Right lobe of liver (tissue), 4 donors: ENCODE measurements around the gene C12orf57.

ENCODE experiments used
- POLR2A ChIP-seq: fragments of 450-650 bp; IDR thresholded peaks from one replicate; pipeline ENCODE4 v1.6.1; 2017; ENCODE audit warnings: antibody characterized with exemption, mild to moderate bottlenecking
- TF ChIP-seq, protein P1 (sequence below), 4 donors: fragments of 200-600 bp in 3 of 4; fragments of 450-650 bp in 1 of 4; IDR thresholded peaks; one replicate each; pipeline versions ENCODE4 v1.5.1 to v1.8.0; 2016 to 2022; ENCODE audit warnings: antibody characterized with exemption in 4 of 4, mild to moderate bottlenecking in 2 of 4
- donor health status: DM: no; HTN: no; CAD: no.
- donor health status: DM: no; HTN: no; CAD: no.
- donor health status: DM: no; HTN: yes; CAD: no.

DNA sequence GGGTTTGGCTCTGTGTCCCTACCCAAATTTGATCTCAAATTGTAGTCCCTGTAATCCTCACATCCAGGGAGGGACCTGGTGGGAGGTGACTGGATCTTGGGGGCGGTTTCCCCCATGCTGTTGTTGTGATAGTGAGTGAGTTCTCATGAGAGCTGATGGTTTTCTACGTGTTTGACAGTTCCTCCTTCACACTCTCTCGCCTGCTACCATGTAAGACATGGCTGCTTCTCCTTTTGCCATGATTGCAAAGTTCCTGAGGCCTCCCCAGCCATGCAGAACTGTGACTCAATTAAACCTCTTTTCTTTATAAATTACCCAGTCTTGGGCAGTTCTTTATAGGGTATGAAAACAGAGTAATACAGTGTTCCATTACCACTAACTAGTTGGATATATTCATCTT, 49.5 kb upstream of the C12orf57 start:
- TF ChIP-seq, protein P1, sequence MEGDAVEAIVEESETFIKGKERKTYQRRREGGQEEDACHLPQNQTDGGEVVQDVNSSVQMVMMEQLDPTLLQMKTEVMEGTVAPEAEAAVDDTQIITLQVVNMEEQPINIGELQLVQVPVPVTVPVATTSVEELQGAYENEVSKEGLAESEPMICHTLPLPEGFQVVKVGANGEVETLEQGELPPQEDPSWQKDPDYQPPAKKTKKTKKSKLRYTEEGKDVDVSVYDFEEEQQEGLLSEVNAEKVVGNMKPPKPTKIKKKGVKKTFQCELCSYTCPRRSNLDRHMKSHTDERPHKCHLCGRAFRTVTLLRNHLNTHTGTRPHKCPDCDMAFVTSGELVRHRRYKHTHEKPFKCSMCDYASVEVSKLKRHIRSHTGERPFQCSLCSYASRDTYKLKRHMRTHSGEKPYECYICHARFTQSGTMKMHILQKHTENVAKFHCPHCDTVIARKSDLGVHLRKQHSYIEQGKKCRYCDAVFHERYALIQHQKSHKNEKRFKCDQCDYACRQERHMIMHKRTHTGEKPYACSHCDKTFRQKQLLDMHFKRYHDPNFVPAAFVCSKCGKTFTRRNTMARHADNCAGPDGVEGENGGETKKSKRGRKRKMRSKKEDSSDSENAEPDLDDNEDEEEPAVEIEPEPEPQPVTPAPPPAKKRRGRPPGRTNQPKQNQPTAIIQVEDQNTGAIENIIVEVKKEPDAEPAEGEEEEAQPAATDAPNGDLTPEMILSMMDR (IDR thresholded peaks at IDR 0.05): no peak
- TF ChIP-seq POLR2A: no peak
